LNCAP (cell line): ENCODE data around the gene SIPA1.

Experiments used
- CTCF ChIP-seq: fragments of 450-650 bp; IDR thresholded peaks from 2 replicates; pipeline ENCODE4 v1.5.1; 2017; ENCODE audit warnings: mild to moderate bottlenecking

SIPA1 gene

GRCh38 chr11:65623177-65623576 is 14.7 kb upstream of the SIPA1 start:
- TF ChIP-seq CTCF: no peak

- TF ChIP-seq CTCF: no peak
Measured at GRCh38 chr11:65623852-65624616, 13.9 kb upstream of the SIPA1 start.

GRCh38 chr11:65624931-65625627 is 12.8 kb upstream of the SIPA1 start:
- TF ChIP-seq CTCF: no peak

GRCh38 chr11:65625628-65626342 is 12.1 kb upstream of the SIPA1 start:
- peak; percentile 58 for TF ChIP-seq CTCF

GRCh38 chr11:65627202-65627601 is 10.7 kb upstream of the SIPA1 start:
- no peak for TF ChIP-seq CTCF

GRCh38 chr11:65629579-65629978 is 8.3 kb upstream of the SIPA1 start:
- no peak for TF ChIP-seq CTCF

GRCh38 chr11:65630215-65630614 is 7.7 kb upstream of the SIPA1 start:
- no peak for TF ChIP-seq CTCF
